GM13977 (cell line): Measurements from ENCODE around the gene RBM17.

Source experiments
- DNase-seq: peaks from one replicate; pipeline ENCODE4 v3.0.0; 2012; ENCODE audit warnings: low spot score
- in situ Hi-C: fragments of 300-500 bp; cut with MboI; formaldehyde crosslinking; loops from one replicate; pipeline ENCODE4 v1.12.0; 2022; ENCODE audit warnings: low sequenced_read_pairs, low pct_unique_long_range_greater_than_20kb, mixed read lengths, inconsistent platforms; ENCODE audit not compliant: unreplicated experiment
- TF ChIP-seq, protein P1 (sequence below): IDR thresholded peaks from 2 replicates; pipeline ENCODE4 v1.5.1; 2012; ENCODE audit warnings: mild to moderate bottlenecking, control low read depth; ENCODE audit not compliant: insufficient read depth; ENCODE audit errors: extremely low read depth, missing control alignments

The RBM17 gene

DNA sequence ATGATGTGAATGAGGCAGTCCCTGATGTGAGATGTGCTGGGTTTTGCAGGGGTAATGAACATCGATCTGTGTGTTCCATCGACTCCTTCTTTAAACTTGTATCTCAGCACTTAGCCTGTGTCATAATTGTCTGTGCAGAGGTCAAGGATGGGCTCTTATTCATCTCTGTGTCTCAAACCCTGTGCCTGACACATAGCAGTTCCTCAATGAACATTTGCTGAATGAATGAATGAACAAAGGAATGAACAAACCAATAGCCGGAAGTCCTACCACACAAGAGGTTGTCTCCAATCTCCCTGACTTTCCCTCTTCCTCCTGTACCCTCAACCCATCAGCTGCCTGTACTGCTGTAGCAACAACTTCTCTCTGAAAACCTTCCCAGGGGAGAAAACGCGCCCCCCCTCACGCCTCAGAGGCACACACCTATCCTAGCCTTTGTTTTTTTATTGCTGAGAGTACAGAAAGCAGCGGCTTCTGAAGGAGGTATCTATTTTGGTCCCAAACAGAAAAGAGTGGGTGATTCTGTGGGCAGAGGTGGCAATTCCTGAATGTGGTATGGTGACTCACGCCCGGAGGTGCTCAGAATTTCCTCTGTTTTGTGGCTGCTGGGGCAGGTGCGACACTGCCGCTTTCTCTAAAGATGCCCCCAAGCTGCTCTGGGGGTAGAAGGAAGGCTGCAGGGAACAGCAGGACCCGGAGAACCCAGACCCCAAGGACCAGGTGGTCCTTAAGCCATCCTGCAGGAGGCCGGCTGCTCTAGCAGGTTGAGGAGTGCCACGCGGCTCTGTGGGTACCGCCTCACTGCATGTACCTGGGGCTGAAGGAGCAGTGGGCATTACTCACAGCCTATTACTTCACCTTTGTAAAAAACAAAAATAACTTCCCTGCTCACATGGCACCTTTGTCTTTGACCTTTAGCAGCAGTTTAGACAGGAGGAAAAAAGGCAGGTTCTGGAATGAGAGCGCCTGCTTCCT is 36.3 kb upstream of the RBM17 start:
- TF ChIP-seq, protein P1, sequence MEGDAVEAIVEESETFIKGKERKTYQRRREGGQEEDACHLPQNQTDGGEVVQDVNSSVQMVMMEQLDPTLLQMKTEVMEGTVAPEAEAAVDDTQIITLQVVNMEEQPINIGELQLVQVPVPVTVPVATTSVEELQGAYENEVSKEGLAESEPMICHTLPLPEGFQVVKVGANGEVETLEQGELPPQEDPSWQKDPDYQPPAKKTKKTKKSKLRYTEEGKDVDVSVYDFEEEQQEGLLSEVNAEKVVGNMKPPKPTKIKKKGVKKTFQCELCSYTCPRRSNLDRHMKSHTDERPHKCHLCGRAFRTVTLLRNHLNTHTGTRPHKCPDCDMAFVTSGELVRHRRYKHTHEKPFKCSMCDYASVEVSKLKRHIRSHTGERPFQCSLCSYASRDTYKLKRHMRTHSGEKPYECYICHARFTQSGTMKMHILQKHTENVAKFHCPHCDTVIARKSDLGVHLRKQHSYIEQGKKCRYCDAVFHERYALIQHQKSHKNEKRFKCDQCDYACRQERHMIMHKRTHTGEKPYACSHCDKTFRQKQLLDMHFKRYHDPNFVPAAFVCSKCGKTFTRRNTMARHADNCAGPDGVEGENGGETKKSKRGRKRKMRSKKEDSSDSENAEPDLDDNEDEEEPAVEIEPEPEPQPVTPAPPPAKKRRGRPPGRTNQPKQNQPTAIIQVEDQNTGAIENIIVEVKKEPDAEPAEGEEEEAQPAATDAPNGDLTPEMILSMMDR: no peak
- no peak for DNase-seq
- in situ Hi-C loops: no loop called here

GRCh38 chr10:6053303-6053702 is 35.5 kb upstream of the RBM17 start:
- no peak for DNase-seq
- TF ChIP-seq, protein P1: no peak
- in situ Hi-C loops: no loop called here

- no peak for DNase-seq
- in situ Hi-C loops: no loop called here
- TF ChIP-seq, protein P1: no peak
These were observed 34.8 kb upstream of the RBM17 start for GRCh38 chr10:6053816-6054631.

GRCh38 chr10:6054884-6055283 is 34.0 kb upstream of the RBM17 start:
- in situ Hi-C loops: no loop called here
- no peak for DNase-seq
- TF ChIP-seq, protein P1: no peak

GRCh38 chr10:6055929-6056328 is 32.9 kb upstream of the RBM17 start:
- DNase-seq: no peak
- in situ Hi-C loops: no loop called here
- TF ChIP-seq, protein P1: no peak

DNA sequence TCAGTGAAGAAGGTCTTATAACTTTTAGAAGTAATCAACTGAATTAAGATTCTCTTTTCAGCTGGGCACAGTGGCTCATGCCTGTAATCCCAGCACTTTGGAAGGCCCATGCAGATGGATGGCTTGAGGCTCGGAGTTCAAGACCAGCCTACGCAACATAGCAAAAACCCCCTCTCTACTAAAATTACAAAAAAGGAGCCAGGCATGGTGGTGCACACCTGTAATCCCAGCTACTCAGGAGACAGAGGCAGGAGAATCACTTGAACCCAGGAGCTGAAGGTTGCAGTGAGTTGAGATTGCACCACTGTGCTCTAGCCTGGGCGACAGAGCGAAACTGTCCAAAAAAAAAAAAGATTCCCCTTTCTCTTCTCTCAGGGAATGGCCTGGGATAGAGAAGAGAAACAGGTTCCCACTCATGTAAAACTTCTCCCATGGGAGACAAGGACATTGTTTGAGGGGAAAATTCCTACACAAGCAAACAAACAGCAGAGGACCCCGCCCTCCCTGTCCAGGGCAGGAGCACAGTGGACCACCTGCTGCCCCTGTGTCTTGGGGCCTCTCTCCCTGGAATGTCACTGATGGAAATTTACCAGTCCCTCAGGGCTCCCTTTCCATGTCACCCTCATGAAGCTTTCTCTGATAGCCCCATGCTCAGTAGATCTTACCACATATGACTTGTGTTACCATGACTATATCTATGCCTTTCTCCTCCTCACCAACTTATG is 32.3 kb upstream of the RBM17 start:
- TF ChIP-seq, protein P1: no peak
- DNase-seq: no peak
- in situ Hi-C loops: no loop called here
